Subcutaneous adipose tissue (tissue), 4 donors: Measurements from ENCODE around the gene MTA3. TPM values are rescaled to one million over a fixed set of nuclear protein-coding genes. Genes with fewer than 3 reads are reported as not detected.

Source experiments
- total RNA-seq, 4 donors: library from RNA; depleted of rRNA; stranded (reverse); fragments of >200 nt; gene quantifications; one replicate each; pipeline ENCODE4 v1.1.0, GENCODE V29; 2016
- TF ChIP-seq, protein P1 (sequence below): fragments of 450-650 bp; IDR thresholded peaks from one replicate; pipeline ENCODE4 v1.5.1; 2016; ENCODE audit warnings: low read depth, mild to moderate bottlenecking, control low read depth, antibody characterized with exemption, moderate library complexity

MTA3 gene
- total RNA-seq, 4 donors from 2014 or later: 25.8 to 46.6 (median 27.1) TPM

DNA sequence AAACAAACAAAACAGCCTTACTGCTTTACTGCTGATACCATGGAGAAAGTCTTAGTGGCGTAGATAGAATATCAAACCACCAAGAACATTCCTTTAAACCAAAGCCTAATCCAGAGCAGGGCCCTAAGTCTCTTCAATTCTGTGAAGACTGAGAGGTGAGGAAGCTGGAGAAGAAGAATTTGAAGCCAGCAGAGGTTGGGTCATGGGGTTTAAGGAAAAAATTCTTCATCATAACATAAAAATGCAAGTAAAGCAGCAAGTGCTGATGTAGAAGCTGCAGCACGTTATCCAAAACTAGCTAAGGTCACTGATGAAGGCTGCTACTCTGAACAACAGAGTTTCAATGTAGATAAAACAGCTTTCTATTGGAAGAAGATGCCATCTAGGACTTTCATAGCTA, 77.1 kb downstream of the MTA3 start:
- TF ChIP-seq, protein P1, sequence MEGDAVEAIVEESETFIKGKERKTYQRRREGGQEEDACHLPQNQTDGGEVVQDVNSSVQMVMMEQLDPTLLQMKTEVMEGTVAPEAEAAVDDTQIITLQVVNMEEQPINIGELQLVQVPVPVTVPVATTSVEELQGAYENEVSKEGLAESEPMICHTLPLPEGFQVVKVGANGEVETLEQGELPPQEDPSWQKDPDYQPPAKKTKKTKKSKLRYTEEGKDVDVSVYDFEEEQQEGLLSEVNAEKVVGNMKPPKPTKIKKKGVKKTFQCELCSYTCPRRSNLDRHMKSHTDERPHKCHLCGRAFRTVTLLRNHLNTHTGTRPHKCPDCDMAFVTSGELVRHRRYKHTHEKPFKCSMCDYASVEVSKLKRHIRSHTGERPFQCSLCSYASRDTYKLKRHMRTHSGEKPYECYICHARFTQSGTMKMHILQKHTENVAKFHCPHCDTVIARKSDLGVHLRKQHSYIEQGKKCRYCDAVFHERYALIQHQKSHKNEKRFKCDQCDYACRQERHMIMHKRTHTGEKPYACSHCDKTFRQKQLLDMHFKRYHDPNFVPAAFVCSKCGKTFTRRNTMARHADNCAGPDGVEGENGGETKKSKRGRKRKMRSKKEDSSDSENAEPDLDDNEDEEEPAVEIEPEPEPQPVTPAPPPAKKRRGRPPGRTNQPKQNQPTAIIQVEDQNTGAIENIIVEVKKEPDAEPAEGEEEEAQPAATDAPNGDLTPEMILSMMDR: no peak

DNA sequence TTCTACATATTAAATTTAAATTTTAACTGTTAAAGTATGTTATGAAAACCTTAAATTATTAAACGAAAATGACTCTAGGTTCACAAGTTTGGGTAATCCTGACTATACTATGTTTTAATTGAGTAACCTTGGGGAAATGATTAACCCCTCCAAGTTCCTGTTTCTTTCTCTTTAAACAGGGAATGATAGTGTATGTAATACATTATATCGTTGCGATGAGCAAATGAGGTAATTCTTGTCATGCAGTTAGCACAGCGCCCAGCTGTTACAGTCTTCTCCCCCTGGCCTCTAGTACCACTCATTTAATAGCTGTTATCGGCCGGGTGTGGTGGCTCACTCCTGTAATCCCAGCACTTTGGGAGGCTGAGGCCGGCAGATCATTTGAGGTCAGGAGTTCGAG, 80.4 kb downstream of the MTA3 start:
- TF ChIP-seq, protein P1: no peak

DNA sequence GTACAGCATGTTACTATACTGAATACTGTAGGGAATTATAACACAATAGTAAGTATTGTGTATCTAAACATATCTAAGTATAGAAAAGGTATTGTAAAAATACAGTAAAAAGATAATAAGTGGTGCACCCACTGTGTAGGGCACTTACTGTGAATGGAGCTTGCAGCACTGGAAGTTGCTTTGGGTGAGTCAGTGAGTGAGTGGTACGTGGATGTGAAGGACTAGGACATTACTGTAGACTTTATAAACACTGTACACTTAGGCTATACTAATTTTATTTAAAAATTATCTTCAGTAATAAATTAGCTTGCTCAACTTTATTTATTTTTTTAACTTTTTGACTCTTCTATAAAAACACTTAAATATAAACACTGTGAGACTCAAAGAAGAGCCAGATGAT, 82.6 kb downstream of the MTA3 start:
- TF ChIP-seq, protein P1: no peak

DNA sequence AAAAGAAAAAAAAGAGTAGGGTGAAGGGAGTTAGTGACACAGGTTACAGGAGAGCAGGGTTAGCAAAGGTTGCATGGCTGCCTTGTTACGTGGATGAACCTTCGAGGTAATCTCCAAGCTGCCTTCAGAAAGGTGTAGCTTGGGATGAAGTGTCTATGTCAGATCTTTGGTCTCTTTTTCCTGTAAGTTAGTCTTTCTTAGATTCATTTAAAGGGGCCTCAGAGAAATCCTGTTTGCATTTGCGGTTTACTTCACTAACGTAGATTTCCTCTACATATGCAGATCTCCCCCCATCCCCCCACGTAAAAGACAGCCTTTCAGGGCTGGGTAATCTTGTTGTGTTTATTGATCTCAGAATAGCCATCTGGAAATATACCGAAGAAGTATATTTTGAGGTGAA, 83.7 kb downstream of the MTA3 start:
- TF ChIP-seq, protein P1: no peak

DNA sequence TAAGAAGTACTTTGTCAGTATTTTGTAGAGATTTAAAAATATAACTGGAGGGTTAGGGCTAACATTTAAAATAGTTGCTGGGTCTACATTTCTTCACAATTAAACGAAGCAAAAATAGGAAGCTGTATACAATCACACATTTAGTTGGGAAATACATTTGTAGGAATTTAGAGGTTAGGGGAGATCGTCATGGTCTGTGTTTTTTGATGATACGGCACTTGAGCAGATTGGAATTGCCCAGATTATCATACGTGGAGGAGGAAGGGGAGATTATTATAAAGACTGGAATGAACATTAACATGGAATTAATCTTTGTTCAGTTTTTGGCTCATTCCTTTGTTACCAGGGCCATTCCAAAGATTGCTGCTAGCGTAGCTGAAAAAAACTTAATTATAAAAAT, 84.6 kb downstream of the MTA3 start:
- TF ChIP-seq, protein P1: no peak

DNA sequence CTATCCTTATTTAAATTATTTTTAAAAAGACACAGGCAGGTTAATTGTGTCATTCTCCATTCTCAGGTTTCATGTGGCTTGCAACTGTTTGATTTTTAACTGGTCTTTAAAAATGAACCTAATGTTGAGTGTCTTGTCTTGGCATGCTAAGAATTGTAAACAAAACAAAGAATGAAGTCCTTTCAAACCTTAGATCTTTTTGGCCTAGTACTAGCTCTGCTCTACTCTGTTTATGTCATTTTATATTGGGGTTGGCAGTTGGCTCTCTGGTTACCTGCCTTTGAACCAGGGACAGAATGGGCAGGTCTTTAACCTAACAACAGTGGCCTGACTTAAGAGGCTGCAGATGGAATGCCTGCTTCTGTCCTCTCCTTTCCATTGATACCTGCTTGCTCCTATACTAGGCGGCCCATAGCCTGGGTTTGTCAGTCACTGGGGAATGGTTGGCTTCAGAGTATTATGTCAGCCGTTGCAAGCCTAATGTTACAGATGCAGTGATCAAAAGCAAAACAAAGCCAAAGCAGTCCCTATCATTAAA, 85.5 kb downstream of the MTA3 start:
- TF ChIP-seq, protein P1: no peak

DNA sequence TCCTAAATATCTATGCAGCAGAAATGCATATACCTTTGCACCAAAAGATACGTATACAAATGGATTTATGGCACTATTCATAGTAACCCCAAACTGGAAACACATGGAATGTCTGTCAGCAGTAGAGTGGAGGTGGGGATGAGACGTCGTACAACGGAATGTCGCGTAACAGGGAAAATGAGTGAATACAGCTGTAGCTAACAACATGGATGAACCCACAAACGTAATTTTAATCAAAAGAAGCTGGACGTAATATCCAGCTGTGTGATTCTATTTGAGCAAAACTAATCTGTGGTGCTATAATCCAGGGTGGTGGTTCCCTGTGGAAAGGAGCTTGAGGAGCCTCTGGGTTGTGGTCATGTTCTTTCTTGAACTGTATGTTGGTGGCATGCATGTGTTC, 89.9 kb downstream of the MTA3 start:
- TF ChIP-seq, protein P1: no peak
